Stimulated activated CD4-positive, alpha-beta T cell treated with anti-CD3 and anti-CD28 coated beads, Interleukin-4, amount 100 ng/mL, for 1 hour (primary cell): ENCODE measurements around the gene NDUFB1.

Experiments used
- DNase-seq: peaks from one replicate; pipeline ENCODE4 v3.0.0-alpha.2; 2020

Gene NDUFB1

GRCh38 chr14:92121670-92122350 is at the start of gene NDUFB1, which contains the start of gene CPSF2:
NDUFB1 (minus strand) TSS chr14:92121706; CDS start chr14:92117637, 4,069 bp downstream.
CPSF2 (plus strand) TSS chr14:92121969; CDS start chr14:92130985, 9,016 bp downstream.
- DNase-seq = peak; percentile 90

DNA sequence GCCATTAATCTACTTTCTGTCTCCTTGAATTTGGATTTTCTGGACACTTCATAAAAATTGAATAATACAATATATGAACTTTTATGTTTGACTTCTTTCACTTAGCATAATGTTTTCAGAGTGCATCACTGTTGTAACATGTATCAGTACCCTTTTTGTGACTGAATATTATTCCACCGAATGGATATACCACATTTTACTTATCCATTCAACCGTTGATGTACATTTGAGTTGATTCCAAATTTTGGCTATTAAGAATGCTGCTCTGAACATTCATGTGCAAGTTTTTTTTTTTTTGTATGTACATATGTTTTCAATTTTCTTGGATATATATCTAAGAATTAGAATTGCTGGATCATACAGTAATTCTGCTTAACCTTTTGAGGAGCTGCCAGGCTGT is 43.5 kb upstream of the NDUFB1 start:
- DNase-seq = no peak

DNA sequence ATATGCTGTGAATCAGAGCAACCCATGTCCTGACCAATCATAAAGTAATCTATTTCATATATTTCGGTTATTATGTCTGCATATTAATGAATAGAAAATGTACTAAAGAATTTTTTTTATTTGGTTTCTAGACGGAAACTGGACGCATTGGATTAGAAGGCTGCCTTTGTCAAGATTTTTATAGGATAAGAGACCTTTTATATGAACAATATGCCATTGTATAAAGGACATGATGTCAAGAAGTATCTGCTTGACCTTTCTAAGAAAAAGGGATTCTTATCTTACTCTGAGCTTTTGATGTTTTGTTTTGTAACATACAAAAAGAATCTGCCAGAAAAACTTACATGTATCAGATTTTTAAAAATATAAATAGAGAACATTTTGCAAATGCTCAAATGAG is 40.0 kb upstream of the NDUFB1 start:
- no peak for DNase-seq

GRCh38 chr14:92160619-92161018 is 39.1 kb upstream of the NDUFB1 start:
- DNase-seq = no peak

DNA sequence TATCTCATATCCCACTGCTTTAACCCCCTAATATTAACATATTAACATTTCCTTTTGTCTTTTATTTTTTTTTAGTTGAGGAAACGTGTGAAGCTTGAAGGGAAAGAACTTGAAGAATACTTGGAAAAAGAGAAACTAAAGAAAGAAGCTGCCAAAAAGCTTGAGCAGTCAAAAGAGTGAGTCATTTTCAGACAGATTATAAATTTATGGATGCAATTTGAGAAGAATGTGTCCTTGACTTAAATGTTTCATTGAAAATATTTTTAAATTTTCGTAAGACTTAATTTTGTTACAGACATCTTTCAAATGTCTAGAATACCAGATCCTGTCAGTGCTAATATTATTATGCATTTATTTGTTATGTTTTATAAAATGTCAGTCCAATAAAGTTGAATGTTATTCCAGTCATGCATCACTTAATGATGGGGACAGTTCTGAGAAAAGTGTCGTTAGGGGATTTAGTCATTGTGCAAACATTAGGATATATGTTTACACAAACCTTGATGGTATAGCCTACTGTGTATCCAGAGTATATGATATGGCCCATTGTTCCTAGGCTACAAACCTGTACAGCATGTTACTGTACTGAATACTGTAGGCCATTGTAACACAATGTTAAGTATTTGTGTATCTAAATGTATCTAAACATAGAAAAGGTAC is 32.9 kb upstream of the NDUFB1 start:
- no peak for DNase-seq

DNA sequence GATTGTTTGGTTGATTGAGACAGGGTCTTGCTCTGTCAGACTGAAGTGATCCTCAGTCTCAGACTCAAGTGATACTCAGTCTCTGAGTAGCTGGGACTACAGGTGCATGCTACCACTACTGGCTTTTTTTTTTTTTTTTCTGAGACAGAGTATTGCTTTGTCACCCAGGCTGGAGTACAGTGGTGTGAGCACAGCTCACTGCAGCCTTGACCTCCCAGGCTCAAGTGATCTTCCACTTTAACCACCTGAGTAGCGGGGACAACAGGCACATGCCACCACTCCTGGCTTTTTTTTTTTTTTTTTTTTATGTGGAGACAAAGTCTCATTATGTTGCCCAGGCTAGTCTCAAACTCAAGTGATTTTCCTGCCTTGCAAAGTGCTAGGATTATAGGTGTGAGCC is 32.1 kb upstream of the NDUFB1 start:
- no peak for DNase-seq

- no peak for DNase-seq
Observed at GRCh38 chr14:92144708-92145107, 23.2 kb upstream of the NDUFB1 start.

DNA sequence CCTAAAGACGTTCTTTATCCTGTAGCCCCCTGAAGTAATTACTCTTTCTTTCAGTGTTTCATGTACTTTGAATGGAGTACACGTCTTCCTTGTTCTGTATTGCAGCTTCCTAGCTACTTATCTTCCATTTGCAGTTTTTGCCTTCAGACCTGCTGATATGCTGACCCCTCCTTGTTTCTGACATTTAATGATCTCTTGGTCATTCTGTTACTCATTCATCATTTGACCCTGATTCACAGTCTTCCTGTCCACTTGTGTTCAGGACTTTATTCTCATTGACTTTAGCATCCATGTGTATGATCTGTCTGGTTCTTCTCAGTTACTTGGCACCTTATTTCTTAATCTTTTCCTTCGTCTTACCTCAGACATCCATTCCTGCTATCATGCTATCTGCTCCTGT is 22.5 kb upstream of the NDUFB1 start:
- no peak for DNase-seq

DNA sequence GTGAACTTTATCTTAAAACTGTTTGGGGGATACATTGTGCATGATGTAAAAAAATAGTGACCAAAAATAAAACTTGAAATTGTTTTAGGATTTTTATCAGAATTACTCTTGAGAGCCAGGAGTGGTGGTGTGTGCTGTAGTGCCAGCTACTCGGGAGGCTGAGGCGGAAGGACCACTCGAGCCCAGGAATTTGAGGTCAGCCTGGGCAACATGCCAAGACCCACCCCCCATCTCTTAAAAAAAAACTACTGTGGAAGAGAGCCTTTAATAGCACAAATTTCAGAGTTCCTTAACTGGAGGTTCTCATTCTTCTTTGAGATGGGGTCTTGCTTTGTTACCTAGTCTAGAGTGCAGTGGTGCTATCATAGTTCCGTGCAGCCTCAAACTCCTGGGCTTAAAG is 21.8 kb upstream of the NDUFB1 start:
- DNase-seq = no peak

DNA sequence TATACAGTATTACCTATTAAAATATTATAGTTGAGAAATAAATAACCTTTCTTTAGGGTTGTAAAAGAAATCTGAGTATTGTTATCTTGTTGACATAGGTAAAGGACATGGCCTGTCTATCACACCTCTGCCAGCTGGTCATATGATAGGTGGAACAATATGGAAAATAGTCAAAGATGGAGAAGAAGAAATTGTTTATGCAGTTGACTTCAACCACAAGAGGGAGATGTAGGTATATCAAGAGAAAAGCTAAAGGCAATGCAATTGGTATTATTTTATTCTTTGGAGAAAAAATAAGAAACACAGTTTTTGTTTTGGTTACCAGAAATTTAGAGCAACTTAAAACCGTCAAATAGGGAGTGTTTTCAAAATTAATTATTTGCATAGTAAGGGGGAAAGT is 13.8 kb upstream of the NDUFB1 start:
- no peak for DNase-seq

GRCh38 chr14:92134456-92134855 is 12.9 kb upstream of the NDUFB1 start:
- no peak for DNase-seq

DNA sequence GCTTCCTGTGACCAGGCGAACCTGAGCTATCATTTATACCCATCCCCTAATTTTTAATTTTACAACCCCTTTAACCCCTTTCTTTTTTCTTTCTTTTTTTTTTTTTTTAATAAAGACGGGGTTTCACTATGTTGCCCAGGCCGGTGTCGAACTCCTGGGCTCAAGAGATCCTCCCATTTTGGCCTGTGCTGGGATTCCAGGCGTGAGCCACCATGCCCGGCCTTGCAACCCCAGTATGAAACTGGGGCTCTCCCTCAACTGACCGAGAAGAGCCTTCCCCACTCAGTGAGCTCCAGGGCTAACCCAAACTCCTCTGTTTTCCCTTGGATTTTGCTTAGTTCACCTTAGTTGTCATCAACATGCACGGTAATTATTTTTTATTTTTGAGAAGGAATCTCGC is 1.3 kb upstream of the NDUFB1 start:
- DNase-seq = no peak

DNA sequence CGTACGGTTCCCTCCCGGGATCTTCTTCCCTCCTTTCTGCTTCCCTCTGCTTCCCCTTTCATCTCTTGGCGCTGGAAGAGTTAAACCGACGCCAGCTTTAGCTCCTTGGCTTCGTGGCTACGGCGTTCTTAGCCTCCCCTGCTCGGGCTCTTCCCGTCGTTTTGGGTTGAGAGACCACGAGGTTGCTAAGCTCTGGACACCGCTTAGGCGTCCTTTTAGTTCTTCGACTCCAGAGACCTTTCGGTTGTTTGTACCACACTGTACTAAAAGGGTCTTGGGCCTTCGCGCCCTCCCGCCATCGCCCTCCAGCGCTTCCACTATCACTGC is 808 bp upstream of the NDUFB1 start:
- DNase-seq = no peak

- DNase-seq = no peak
Observed at GRCh38 chr14:92121207-92121669, 268 bp downstream of the NDUFB1 start.

GRCh38 chr14:92109490-92109889 is 12.0 kb downstream of the NDUFB1 start:
- DNase-seq = no peak

- DNase-seq = no peak
Observed at GRCh38 chr14:92108345-92109254, 12.9 kb downstream of the NDUFB1 start.

DNA sequence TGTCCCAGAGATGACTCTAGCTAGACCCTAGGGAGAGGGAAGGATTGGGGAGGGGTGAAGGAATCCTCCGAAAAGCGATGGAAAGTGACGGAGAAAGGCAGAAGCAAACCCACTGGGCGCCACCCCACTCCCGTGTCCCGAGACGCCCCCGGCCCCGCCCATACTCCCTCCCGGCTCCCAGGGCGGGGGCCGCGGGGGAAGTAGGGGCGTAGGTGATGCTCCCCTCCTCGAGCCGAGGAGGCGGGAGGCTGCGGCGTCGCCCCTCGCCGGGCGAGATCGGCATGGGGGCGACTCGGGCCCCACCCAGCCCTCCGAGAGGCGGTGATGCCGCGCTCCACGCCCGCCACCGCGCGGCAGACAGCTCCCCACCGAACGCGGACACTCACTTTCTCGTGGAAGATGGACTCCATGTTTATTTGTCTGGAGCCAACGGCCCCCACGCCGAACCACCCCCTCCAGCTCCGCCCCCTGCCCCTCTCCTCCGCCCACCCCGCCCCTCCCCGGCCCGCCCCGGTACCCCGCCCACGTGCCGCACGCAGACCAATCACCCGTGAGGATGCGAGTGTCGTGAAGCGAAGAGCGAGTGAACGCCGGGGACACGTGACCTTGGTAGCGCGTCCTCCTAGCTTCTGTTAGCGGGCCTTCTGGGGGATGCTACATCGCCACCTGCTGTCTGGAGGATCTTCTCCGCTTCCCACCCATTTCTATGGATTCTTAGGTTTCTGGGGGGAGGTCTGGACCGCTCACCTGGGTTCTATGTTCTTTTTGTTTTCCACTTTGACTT is 15.2 kb downstream of the NDUFB1 start, which contains the start of gene ATXN3:
ATXN3 (minus strand) TSS at position 440 of the 784 bp plus-strand sequence; CDS start at position 410, 30 bp downstream.
- peak; percentile 95 for DNase-seq

- DNase-seq = no peak
Observed at GRCh38 chr14:92105893-92106142, 15.7 kb downstream of the NDUFB1 start.

DNA sequence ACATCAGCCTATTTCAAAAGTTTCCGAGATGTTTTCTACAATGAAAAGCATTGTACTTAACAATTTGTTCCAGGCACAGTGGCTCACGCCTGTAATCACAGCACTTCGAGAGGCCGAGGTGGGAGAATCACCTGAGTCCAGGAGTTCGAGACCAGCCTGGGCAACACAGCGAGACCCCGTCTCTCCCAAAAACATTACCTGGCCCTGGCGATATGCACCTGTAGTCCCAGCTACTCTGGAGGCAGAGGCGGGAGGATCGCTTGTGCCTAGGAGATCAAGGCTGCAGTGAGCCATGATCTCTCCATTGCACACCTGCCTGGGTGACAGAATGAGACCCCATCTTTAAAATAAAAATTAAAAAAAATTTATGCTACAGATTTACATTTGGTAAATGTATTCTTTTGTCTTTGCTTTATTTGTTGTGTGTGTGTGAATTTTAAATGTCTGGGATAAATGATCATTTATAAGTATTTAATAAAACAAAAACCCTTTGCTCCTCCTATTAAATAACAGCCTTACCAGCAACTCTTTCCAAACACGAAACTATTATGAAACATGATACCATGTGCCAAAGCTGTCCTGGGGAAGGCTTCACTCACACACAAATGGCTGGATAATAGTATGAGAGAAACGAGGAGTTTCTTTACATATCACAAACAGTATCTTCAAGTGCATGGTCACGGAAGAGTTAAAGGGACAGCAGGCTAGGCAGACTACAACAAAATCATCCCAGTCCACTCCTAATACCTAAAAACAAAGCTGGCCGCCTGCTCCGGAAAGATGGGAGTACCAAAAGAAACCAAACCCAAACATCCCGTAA is 16.2 kb downstream of the NDUFB1 start:
- DNase-seq = no peak

DNA sequence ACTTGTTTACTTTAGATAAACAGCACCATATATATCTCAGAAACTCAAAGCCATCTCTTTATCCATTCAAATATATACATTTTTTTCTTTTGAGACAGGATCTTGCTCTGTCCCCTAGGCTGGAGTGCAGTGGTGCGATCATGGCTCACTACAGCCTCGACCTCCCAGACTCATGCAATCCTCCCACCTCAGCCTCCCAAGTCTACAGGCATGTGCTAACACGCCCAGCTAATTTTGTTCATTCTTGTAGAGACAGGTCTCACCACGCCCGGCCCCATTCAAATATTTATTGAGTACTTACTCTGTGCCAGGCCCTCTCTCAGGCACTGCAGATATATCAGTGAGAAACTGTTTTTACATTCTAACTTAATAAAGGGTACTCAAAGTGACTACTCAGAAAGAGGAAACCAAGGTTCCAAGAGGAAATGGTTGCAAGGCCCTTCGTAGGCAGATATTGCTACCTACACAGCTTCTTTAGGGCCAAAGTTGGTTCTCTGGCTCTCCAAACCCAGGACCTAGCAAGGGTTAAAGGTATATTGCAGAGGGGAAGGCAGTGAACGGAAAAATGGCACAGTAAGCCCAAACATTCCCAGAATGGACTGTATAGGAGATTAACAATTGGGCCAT is 18.0 kb downstream of the NDUFB1 start:
- no peak for DNase-seq

DNA sequence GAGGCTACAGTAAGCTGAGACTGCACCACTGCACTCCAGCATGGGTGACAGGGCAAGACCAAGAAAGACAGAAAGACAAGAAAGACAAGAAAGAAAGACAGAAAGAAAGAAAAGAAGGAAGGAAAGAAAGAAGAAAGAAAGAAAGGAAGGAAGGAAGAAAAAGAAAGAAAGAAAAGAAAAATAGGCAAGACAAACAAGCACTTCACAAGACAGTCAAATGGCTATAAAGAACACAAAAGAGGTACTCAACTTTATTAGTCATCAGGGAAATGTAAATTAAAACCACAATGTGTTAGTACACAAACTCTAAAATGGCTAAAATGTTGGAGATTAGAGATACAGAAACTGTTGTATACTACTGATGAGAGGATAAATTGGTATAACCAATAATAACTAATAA is 21.7 kb downstream of the NDUFB1 start:
- DNase-seq = no peak

- no peak for DNase-seq
Observed at GRCh38 chr14:92093320-92093719, 28.2 kb downstream of the NDUFB1 start.
